ENCODE results near the gene LHX3.

DNA sequence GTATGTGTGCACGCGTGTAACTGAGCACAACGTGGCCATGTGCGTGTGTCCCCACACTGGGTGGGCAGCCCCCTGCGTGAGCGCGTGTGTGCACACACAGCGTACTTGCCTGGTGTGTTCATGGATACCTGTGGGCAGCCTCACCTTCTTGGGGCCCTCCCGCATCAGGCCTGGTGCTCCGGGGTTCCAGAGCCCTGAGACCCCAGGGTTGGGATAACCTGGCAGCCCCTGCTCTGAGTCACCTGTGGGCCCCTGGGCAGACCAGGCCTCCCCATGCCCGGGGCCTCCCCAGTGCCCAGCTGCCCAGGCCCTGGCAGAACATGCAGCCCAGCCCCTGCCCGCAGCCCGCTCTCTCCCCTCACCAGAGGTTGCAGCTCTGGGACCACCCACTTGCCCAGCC, 25.2 kb downstream of the LHX3 start:
- TF ChIP-seq, protein P1, sequence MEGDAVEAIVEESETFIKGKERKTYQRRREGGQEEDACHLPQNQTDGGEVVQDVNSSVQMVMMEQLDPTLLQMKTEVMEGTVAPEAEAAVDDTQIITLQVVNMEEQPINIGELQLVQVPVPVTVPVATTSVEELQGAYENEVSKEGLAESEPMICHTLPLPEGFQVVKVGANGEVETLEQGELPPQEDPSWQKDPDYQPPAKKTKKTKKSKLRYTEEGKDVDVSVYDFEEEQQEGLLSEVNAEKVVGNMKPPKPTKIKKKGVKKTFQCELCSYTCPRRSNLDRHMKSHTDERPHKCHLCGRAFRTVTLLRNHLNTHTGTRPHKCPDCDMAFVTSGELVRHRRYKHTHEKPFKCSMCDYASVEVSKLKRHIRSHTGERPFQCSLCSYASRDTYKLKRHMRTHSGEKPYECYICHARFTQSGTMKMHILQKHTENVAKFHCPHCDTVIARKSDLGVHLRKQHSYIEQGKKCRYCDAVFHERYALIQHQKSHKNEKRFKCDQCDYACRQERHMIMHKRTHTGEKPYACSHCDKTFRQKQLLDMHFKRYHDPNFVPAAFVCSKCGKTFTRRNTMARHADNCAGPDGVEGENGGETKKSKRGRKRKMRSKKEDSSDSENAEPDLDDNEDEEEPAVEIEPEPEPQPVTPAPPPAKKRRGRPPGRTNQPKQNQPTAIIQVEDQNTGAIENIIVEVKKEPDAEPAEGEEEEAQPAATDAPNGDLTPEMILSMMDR (conservative IDR thresholded peaks at IDR 0.05; ENCODE audit: low read depth, low read length) = no peak
- TF ChIP-seq FOS (IDR thresholded peaks at IDR 0.05; ENCODE audit: low read depth, low read length) (no peak), RFX5 (IDR thresholded peaks at IDR 0.05; ENCODE audit: low read depth, low read length) (no peak), MAZ (IDR thresholded peaks at IDR 0.05; ENCODE audit: borderline replicate concordance, low read depth, low read length) (no peak), RAD21 (IDR thresholded peaks at IDR 0.05; ENCODE audit: low read length) (no peak), POLR2A (IDR thresholded peaks at IDR 0.05; ENCODE audit: low read depth, low read length) (no peak), RCOR1 (IDR thresholded peaks at IDR 0.05; ENCODE audit: insufficient replicate concordance, low read length) (no peak)

Measured in IMR-90 (cell line).